DMS53 treated with DMSO at 0.1 percent for 48 hours (cell line): ENCODE results near the gene HOXC4.
"Not testable (repeated sequence)": the region's sequence is repeated elsewhere in the genome, so short reads cannot be mapped to it uniquely, and the experiment has no call there.

Source experiments
- DNase-seq: peaks from one replicate; lab custom pipeline; 2025; ENCODE audit not compliant: unreplicated experiment; lab: John Stamatoyannopoulos, UW

HOXC4 gene

GRCh38 chr12:54081581-54082396, 28.2 kb downstream of the HOXC4 start:
- not testable (repeated sequence) for DNase-seq

- no peak for DNase-seq
Measured at GRCh38 chr12:54082397-54082892, 28.8 kb downstream of the HOXC4 start.

DNA sequence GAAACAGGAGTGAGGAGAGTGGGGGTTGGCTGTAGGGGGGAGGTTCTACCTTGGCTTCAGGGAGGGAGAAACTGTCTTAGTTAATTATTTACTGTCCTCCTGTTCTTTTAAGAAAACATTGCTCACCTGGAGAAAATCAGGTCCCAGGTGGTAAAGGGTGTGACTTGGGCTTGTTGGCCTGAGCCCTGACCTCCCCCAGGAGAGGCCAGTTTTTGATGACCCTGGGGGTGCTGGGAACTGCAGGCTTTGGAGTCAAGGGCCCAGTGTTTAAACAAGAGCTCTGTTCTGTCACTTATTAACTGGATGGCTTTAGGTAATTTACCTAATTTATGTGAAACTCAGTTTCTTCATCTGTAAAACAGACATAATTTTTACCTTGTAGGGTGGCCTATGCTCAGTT, 34.4 kb downstream of the HOXC4 start:
- not testable (repeated sequence) for DNase-seq

DNA sequence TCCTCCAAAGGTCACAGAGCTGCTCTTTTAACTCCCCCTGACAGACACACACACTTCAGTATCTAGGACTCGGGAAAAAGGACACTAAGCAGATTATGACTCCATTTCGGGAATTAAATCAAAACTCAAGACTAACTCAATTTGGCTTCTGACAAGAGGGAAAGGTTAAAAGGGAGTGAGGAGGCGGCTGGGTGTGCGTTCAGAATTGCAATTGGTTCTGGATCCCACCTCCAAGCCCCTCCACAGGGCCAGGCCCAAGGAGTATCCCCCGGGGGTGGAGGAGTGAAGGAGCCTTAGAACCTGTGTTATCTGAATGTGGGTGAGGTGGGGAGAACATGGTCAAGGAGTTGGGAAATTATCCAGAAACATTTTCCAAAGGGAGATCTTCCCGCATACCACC, 35.8 kb downstream of the HOXC4 start:
- DNase-seq: not testable (repeated sequence)

- DNase-seq: not testable (repeated sequence)
Measured at GRCh38 chr12:54090312-54090711, 36.7 kb downstream of the HOXC4 start.

DNA sequence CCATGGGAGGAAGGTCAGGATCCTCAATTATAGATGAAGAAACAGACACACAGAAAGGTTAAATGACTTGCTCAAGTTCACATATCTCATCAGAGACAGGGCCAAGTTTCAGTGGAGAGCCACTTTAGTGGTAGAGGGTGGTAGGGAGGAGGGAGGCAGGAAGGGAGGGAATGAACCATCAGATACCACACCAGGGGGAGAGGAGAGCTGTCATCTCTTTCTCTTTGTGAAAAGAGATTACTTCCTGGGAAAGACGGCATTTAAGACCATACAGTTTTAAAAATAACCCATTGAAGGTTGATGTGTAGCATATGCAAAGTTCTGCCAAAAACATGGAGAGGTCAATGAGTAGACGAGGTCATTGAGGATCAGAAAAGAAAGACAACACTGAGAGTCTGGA, 39.3 kb downstream of the HOXC4 start:
- DNase-seq: not testable (repeated sequence)

DNA sequence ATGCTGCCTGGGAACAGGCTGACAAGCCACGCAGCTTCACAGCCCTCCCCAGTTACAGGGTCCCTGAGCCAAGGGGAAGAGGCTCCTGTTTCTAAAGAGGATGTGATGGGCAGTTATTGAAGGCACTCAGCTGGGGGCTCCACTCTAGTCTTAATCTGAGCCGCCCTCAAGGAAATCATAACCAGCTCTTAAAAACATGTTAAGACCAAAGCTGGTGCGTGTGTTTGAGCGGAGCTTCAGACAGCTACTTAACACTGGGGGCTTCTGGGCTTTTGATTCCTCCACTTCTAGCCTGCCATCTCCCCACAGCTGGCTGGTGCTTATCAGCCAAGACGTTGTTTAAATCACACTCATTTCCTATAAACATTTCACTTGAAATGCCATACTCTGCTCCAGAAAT, 42.3 kb downstream of the HOXC4 start:
- DNase-seq: not testable (repeated sequence)

- DNase-seq: not testable (repeated sequence)
Measured at GRCh38 chr12:54098644-54099043, 45.0 kb downstream of the HOXC4 start.

GRCh38 chr12:54100588-54100987, 47.0 kb downstream of the HOXC4 start:
- not testable (repeated sequence) for DNase-seq

- not testable (repeated sequence) for DNase-seq
Measured at GRCh38 chr12:54102223-54102622, 48.6 kb downstream of the HOXC4 start.

DNA sequence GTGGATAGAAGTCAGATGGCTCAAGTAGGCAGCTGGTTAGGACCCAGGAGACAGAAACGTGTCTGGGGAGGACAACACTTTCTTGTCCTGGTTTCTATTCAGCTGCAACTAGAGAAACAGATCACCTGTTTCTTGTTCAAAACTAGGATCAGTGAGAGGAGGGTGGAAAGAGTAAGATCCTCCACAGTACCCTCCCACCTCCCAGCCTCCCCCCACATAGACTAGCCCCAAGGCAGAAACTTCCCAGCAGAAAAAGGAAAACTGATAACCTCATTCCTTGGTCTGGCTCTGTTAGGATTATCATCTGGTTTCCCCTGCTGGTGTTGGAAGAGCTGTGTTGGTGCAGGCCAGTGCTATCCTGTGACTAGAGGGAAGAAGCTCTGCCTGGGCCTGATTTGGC, 50.2 kb downstream of the HOXC4 start:
- not testable (repeated sequence) for DNase-seq
